HL-60 (cell line): Measurements from ENCODE around the gene RAB44.
A peak's percentile ranks its signal among the peaks of the same experiment; 100 is the strongest.

Experiments used
- DNase-seq, 2 experiments: peaks; one replicate each; pipeline ENCODE4 v3.0.0-alpha.2; 2010 to 2020; ENCODE audit warnings: low read depth in 1 of 2, low spot score in 1 of 2
- H3K27ac ChIP-seq: fragments of 250-450 bp; sonication (Bioruptor Pico); replicated peaks from 2 replicates; pipeline ENCODE4 v1.5.1; 2020; ENCODE audit warnings: mild to moderate bottlenecking, moderate library complexity
- H3K27me3 ChIP-seq: fragments of 250-450 bp; sonication (Bioruptor Pico); 2 replicates; pipeline ENCODE4 v1.5.1; 2021; ENCODE audit warnings: mild to moderate bottlenecking, moderate library complexity; ENCODE audit not compliant: insufficient read depth, poor library complexity, severe bottlenecking
- H3K4me3 ChIP-seq: replicated peaks from 2 replicates; pipeline ENCODE4 v1.5.1; 2011; ENCODE audit warnings: mild to moderate bottlenecking, control low read depth, low read length; ENCODE audit not compliant: insufficient read depth
- GABPA ChIP-seq: IDR thresholded peaks from 2 replicates; pipeline ENCODE4 v1.6.1; 2012; ENCODE audit warnings: low read depth
- POLR2AphosphoS5 ChIP-seq: IDR thresholded peaks from 2 replicates; pipeline ENCODE4 v1.6.1; 2012; ENCODE audit warnings: low read depth
- SPI1 ChIP-seq: IDR thresholded peaks from 2 replicates; pipeline ENCODE4 v1.6.1; 2012; ENCODE audit warnings: low read depth, mild to moderate bottlenecking, borderline replicate concordance
- TF ChIP-seq, protein P1 (sequence below): IDR thresholded peaks from one replicate; pipeline ENCODE4 v1.5.1; 2011; ENCODE audit warnings: low read length, control low read depth, inconsistent platforms; ENCODE audit not compliant: insufficient read depth
- TF ChIP-seq, protein P2 (sequence below): IDR thresholded peaks from 2 replicates; pipeline ENCODE4 v1.6.1; 2012; ENCODE audit warnings: low read depth; ENCODE audit not compliant: insufficient replicate concordance

RAB44 gene

DNA sequence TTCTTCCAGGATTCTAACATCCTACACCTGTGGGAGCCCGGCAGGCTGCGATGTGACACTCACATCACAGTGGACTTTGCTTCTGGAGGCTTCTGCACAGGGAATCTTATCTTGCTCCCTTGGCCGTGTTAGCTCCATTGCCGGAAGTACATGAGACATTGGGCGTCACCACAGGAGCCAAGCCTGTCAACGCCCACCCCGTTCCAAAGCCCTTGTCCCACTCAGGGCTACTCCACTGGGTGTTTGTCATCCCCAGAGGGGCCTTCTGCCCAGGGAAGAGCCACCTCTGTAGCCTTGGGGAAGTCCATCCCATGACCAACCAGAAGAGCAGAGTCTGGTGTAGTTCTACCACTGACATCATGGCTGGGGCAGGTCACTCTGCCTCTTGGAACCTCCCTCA lies 1.7 kb downstream of the RAB44 start:
- H3K4me3 ChIP-seq: peak overlapping the region; percentile 84
- no peaks in the 10 kb centered on the region for H3K27me3 ChIP-seq
- no peak for DNase-seq
- TF ChIP-seq, protein P1, sequence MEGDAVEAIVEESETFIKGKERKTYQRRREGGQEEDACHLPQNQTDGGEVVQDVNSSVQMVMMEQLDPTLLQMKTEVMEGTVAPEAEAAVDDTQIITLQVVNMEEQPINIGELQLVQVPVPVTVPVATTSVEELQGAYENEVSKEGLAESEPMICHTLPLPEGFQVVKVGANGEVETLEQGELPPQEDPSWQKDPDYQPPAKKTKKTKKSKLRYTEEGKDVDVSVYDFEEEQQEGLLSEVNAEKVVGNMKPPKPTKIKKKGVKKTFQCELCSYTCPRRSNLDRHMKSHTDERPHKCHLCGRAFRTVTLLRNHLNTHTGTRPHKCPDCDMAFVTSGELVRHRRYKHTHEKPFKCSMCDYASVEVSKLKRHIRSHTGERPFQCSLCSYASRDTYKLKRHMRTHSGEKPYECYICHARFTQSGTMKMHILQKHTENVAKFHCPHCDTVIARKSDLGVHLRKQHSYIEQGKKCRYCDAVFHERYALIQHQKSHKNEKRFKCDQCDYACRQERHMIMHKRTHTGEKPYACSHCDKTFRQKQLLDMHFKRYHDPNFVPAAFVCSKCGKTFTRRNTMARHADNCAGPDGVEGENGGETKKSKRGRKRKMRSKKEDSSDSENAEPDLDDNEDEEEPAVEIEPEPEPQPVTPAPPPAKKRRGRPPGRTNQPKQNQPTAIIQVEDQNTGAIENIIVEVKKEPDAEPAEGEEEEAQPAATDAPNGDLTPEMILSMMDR: no peak
- TF ChIP-seq SPI1 (no peak), POLR2AphosphoS5 (no peak), GABPA (no peak)
- TF ChIP-seq, protein P2, sequence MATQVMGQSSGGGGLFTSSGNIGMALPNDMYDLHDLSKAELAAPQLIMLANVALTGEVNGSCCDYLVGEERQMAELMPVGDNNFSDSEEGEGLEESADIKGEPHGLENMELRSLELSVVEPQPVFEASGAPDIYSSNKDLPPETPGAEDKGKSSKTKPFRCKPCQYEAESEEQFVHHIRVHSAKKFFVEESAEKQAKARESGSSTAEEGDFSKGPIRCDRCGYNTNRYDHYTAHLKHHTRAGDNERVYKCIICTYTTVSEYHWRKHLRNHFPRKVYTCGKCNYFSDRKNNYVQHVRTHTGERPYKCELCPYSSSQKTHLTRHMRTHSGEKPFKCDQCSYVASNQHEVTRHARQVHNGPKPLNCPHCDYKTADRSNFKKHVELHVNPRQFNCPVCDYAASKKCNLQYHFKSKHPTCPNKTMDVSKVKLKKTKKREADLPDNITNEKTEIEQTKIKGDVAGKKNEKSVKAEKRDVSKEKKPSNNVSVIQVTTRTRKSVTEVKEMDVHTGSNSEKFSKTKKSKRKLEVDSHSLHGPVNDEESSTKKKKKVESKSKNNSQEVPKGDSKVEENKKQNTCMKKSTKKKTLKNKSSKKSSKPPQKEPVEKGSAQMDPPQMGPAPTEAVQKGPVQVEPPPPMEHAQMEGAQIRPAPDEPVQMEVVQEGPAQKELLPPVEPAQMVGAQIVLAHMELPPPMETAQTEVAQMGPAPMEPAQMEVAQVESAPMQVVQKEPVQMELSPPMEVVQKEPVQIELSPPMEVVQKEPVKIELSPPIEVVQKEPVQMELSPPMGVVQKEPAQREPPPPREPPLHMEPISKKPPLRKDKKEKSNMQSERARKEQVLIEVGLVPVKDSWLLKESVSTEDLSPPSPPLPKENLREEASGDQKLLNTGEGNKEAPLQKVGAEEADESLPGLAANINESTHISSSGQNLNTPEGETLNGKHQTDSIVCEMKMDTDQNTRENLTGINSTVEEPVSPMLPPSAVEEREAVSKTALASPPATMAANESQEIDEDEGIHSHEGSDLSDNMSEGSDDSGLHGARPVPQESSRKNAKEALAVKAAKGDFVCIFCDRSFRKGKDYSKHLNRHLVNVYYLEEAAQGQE: no peak
- no peak overlapping the region for H3K27ac ChIP-seq

DNA sequence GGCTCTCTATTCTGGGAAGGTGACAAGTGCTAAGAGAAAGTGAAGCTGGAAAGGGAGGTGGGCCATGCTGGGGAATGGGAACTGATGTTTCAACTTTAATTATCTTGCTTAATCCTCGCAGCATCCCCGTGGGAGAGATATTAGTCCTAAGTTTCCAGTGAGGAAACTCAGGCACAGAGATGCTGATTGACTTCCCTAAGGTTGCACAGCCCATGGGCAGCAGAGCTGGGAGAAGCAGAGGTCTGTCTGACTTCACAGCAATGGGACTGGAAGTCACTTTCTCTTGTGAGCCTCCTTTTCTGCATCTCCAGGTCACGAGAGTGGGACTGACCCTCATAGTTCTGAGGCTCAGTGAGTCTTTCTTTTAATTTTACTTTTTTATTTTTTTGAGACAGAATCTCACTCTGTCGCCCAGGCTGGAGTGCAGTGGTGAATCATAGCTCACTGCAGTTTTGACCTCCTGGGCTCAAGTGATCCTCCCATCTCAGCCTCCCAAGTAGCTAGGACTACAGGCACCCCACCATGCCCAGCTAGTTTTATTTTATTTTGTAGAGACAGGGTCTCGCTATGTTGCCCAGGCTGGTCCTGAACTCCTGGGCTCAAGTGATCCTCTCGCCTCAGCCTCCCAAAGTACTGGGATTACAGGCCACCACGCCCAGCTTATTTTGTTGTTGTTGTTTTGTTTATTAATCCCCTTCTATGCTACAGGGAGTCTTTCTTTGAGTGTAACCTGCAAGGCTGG lies 2.6 kb downstream of the RAB44 start:
- TF ChIP-seq, protein P1: no peak
- TF ChIP-seq SPI1: no peak
- no peaks in the 10 kb centered on the region for H3K27me3 ChIP-seq
- peak overlapping the region; percentile 14 for H3K4me3 ChIP-seq
- peak overlapping the region; percentile 56 for H3K27ac ChIP-seq
- no peak for DNase-seq

DNA sequence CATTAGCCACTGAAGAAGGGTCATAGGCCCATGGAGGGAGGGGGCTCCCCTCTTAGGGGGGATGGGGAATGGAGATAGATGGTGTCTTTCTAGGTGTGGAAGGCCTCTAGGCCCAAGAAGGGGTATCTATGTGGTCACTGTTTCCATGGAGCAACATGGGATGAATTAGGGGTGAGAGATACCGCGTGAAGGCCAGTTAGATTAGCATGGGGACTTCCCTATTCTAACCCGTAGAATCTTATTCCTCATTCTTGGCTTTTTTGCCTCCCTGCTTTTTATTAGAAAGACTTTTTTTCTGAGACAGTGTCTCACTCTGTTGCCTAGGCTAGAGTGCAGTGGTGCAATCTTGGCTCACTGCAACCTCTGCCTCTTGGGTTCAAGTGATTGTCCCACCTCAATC lies 3.2 kb downstream of the RAB44 start:
- TF ChIP-seq SPI1: peak; percentile 87
- TF ChIP-seq GABPA: no peak
- TF ChIP-seq, protein P2: no peak
- TF ChIP-seq POLR2AphosphoS5: no peak
- TF ChIP-seq, protein P1: no peak
- peak in 1 of 2 experiments; percentile 60 for DNase-seq
- no peaks in the 10 kb centered on the region for H3K27me3 ChIP-seq
- peak overlapping the region; percentile 56 for H3K27ac ChIP-seq
- H3K4me3 ChIP-seq: peak overlapping the region; percentile 14
